ENCODE measurements around the gene MRTFA.

DNA sequence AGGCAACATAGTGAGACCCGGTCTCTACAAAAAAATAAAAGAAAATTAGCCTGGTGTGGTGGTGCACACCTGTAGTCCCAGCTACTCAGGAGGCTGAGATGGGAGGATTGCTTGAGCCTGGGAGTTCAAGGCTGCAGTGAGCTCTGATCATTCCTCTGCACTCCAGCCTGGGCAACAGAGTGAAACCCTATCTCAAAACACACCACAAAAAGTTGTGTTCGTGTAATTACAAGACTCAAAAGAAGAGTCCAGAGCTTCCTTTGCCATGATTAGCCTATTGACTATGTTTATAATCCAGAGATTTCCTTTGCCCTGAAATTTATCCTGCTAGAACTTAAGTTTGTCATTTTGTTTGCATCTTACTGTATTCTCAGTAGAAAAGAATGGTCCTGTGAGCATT, 245.1 kb downstream of the MRTFA start:
- TF ChIP-seq, protein P1, sequence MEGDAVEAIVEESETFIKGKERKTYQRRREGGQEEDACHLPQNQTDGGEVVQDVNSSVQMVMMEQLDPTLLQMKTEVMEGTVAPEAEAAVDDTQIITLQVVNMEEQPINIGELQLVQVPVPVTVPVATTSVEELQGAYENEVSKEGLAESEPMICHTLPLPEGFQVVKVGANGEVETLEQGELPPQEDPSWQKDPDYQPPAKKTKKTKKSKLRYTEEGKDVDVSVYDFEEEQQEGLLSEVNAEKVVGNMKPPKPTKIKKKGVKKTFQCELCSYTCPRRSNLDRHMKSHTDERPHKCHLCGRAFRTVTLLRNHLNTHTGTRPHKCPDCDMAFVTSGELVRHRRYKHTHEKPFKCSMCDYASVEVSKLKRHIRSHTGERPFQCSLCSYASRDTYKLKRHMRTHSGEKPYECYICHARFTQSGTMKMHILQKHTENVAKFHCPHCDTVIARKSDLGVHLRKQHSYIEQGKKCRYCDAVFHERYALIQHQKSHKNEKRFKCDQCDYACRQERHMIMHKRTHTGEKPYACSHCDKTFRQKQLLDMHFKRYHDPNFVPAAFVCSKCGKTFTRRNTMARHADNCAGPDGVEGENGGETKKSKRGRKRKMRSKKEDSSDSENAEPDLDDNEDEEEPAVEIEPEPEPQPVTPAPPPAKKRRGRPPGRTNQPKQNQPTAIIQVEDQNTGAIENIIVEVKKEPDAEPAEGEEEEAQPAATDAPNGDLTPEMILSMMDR (IDR thresholded peaks at IDR 0.05): no peak
- TF ChIP-seq POLR2A (IDR thresholded peaks at IDR 0.05): no peak

Measured in adrenal gland (tissue), 5 donors.